GM23338 (cell line): ENCODE results near the gene MEIOSIN. TPM values are rescaled to one million over a fixed set of nuclear protein-coding genes. Genes with fewer than 3 reads are reported as not detected.

Source experiments
- ATAC-seq: fragments of 200-7000 bp; cut with Tn5 transposase; 3 replicates; pipeline ENCODE4 v1.9.1; 2020
- DNase-seq: peaks from one replicate; pipeline ENCODE4 v3.0.0-alpha.2; 2015; ENCODE audit warnings: low spot score
- H2AFZ ChIP-seq: fragments of 200-600 bp; sonication (generic); 2 replicates; pipeline ENCODE4 v1.8.0; 2016; ENCODE audit warnings: antibody characterized with exemption, mild to moderate bottlenecking, moderate library complexity
- H3F3A ChIP-seq: fragments of 200-600 bp; sonication (generic); replicated peaks from 2 replicates; pipeline ENCODE4 v1.8.0; 2017; ENCODE audit warnings: antibody characterized with exemption, mixed run types, low read depth
- H3K27ac ChIP-seq: fragments of 200-600 bp; sonication (generic); 2 replicates; pipeline ENCODE4 v1.6.1; 2016; ENCODE audit warnings: low read depth
- H3K27me3 ChIP-seq: fragments of 200-600 bp; sonication (generic); 2 replicates; pipeline ENCODE4 v1.8.0; 2016; ENCODE audit warnings: mild to moderate bottlenecking, mixed run types, moderate library complexity; ENCODE audit not compliant: insufficient read depth
- H3K36me3 ChIP-seq: fragments of 200-600 bp; sonication (generic); 2 replicates; pipeline ENCODE4 v1.8.0; 2016; ENCODE audit warnings: mild to moderate bottlenecking; ENCODE audit not compliant: insufficient read depth
- H3K4me1 ChIP-seq: fragments of 200-600 bp; sonication (generic); 2 replicates; pipeline ENCODE4 v1.8.0; 2016; ENCODE audit warnings: mild to moderate bottlenecking, moderate library complexity; ENCODE audit not compliant: insufficient read depth
- H3K4me2 ChIP-seq: fragments of 200-600 bp; sonication (generic); 2 replicates; pipeline ENCODE4 v1.7.1; 2017; ENCODE audit warnings: mixed run types
- H3K4me3 ChIP-seq: fragments of 200-600 bp; sonication (generic); 2 replicates; pipeline ENCODE4 v1.6.1; 2016; ENCODE audit warnings: mixed run types
- H3K79me2 ChIP-seq: fragments of 200-600 bp; sonication (generic); replicated peaks from 2 replicates; pipeline ENCODE4 v1.8.0; 2017; ENCODE audit warnings: mild to moderate bottlenecking; ENCODE audit not compliant: insufficient read depth
- H3K9me2 ChIP-seq: fragments of 200-600 bp; sonication (generic); 2 replicates; pipeline ENCODE4 v1.8.0; 2017; ENCODE audit not compliant: insufficient read depth
- H4K20me1 ChIP-seq: fragments of 200-600 bp; sonication (generic); replicated peaks from 2 replicates; pipeline ENCODE4 v1.8.0; 2017; ENCODE audit warnings: mild to moderate bottlenecking; ENCODE audit not compliant: insufficient read depth
- H3K27ac Mint-ChIP-seq: 2 replicates; pipeline ENCODE4 v1.8.0; 2020; ENCODE audit warnings: inconsistent platforms, mild to moderate bottlenecking, moderate library complexity, mixed read lengths
- H3K27me3 Mint-ChIP-seq: 3 replicates; pipeline ENCODE4 v1.8.0; 2022; ENCODE audit warnings: low read depth, mild to moderate bottlenecking, moderate library complexity, mixed read lengths, inconsistent platforms; ENCODE audit not compliant: insufficient read depth, poor library complexity
- H3K36me3 Mint-ChIP-seq: 3 replicates; pipeline ENCODE4 v1.8.0; 2021; ENCODE audit warnings: low read depth, mild to moderate bottlenecking, inconsistent platforms, moderate library complexity, mixed read lengths
- H3K4me1 Mint-ChIP-seq: 3 replicates; pipeline ENCODE4 v1.8.0; 2020; ENCODE audit warnings: mild to moderate bottlenecking, inconsistent platforms, mixed read lengths
- H3K4me3 Mint-ChIP-seq: 3 replicates; pipeline ENCODE4 v1.8.0; 2021; ENCODE audit warnings: moderate library complexity, mild to moderate bottlenecking, inconsistent platforms, mixed read lengths
- H3K9me3 Mint-ChIP-seq: 3 replicates; pipeline ENCODE4 v1.8.0; 2020; ENCODE audit warnings: moderate library complexity, mild to moderate bottlenecking, inconsistent platforms, mixed read lengths
- CREB1 ChIP-seq: fragments of 250-450 bp; sonication (Bioruptor Pico); IDR thresholded peaks from 2 replicates; pipeline ENCODE4 v1.5.0; 2020; ENCODE audit warnings: low read depth, mild to moderate bottlenecking, moderate library complexity
- CTCF ChIP-seq, 2 experiments: fragments of 200-600 bp in 1 of 2; sonication (generic) in 1 of 2; conservative IDR thresholded peaks; 2 replicates each; pipeline versions ENCODE4 v1.5.1 to v1.6.1; 2016 to 2017; ENCODE audit warnings: antibody characterized with exemption in 2 of 2, low read depth in 2 of 2, mild to moderate bottlenecking in 2 of 2, moderate library complexity in 1 of 2
- ETS1 ChIP-seq: IDR thresholded peaks from 2 replicates; pipeline ENCODE4 v1.6.1; 2016; ENCODE audit warnings: antibody characterized with exemption
- EZH2 ChIP-seq: fragments of 200-600 bp; sonication (generic); IDR thresholded peaks from one replicate; pipeline ENCODE4 v1.8.0; 2017; ENCODE audit warnings: antibody characterized with exemption, mild to moderate bottlenecking, low read depth; ENCODE audit not compliant: unreplicated experiment
- EZH2phosphoT487 ChIP-seq: fragments of 200-600 bp; sonication (generic); IDR thresholded peaks from one replicate; pipeline ENCODE4 v1.8.1; 2018; ENCODE audit warnings: antibody characterized with exemption; ENCODE audit not compliant: unreplicated experiment
- JUNB ChIP-seq: IDR thresholded peaks from one replicate; pipeline ENCODE4 v1.6.1; 2016; ENCODE audit warnings: antibody characterized with exemption; ENCODE audit not compliant: unreplicated experiment
- NANOG ChIP-seq: IDR thresholded peaks from 2 replicates; pipeline ENCODE4 v1.6.1; 2016; ENCODE audit warnings: antibody characterized with exemption, borderline replicate concordance
- POLR2AphosphoS5 ChIP-seq: IDR thresholded peaks from 2 replicates; pipeline ENCODE4 v1.6.1; 2016; ENCODE audit warnings: antibody characterized with exemption, low read depth
- REST ChIP-seq: IDR thresholded peaks from one replicate; pipeline ENCODE4 v1.6.1; 2018; ENCODE audit warnings: antibody characterized with exemption; ENCODE audit not compliant: unreplicated experiment
- STAT1 ChIP-seq: IDR thresholded peaks from one replicate; pipeline ENCODE4 v1.6.1; 2016; ENCODE audit warnings: antibody characterized with exemption; ENCODE audit not compliant: unreplicated experiment
- ZNF114 ChIP-seq: fragments of 250-450 bp; sonication (Bioruptor Pico); IDR thresholded peaks from 2 replicates; pipeline ENCODE4 v1.5.0; 2020; ENCODE audit warnings: mild to moderate bottlenecking, moderate library complexity
- ZNF331 ChIP-seq: fragments of 250-450 bp; sonication (Bioruptor Pico); IDR thresholded peaks from 2 replicates; pipeline ENCODE4 v1.5.0; 2020; ENCODE audit warnings: low read depth, mild to moderate bottlenecking, moderate library complexity
- ZNF462 ChIP-seq: fragments of 250-450 bp; sonication (Bioruptor Pico); IDR thresholded peaks from 2 replicates; pipeline ENCODE4 v1.5.0; 2020; ENCODE audit warnings: mild to moderate bottlenecking, moderate library complexity
- polyA plus RNA-seq: library from polyadenylated mRNA; unstranded; fragments of >200 nt; fragmentation: Nextera tagmentation; extraction: Ambion mirVana; gene quantifications from 2 replicates; pipeline ENCODE4 v1.2.1, GENCODE V29; 2016
- total RNA-seq: library from RNA; depleted of rRNA; stranded (reverse); fragments of >200 nt; shearing (Covaris generic); gene quantifications from 2 replicates; pipeline ENCODE4 v1.2.3, GENCODE V29; 2014

The MEIOSIN gene
- total and polyA plus RNA-seq, 2 experiments from 2014 or later = 0.21 to 0.28 TPM

GRCh38 chr19:45790942-45791341 is 57.7 kb downstream of the MEIOSIN start:
- Histone ChIP-seq H3K9me2 (no peaks in the 10 kb centered on the region), H3K4me3 (no peak overlapping the region), H3K4me1 (peaks cover 6% of the 10 kb centered on the region), H3K36me3 (peaks cover 6% of the 10 kb centered on the region; the same call in 1 of the 2 replicates), H3K79me2 (peaks cover 17% of the 10 kb centered on the region), H3K27ac (no peak overlapping the region), H2AFZ (no peak overlapping the region), H3F3A (peaks cover 9% of the 10 kb centered on the region; the same call in 1 of the 2 replicates), H4K20me1 (peaks cover 18% of the 10 kb centered on the region), H3K27me3 (no peaks in the 10 kb centered on the region), H3K4me2 (peak overlapping the region; percentile 99; the same call in 1 of the 2 replicates)
- ATAC-seq = no peak
- TF ChIP-seq NANOG (no peak), CTCF (conservative IDR thresholded peaks at IDR 0.05; ENCODE audit: low read depth in 2 of 2) (no peak), EZH2phosphoT487 (no peak), EZH2 (no peak), CREB1 (CRISPR knock-in tag) (no peak), ZNF331 (CRISPR knock-in tag) (no peak), ZNF462 (no peak), REST (no peak), POLR2AphosphoS5 (no peak), ETS1 (no peak), STAT1 (no peak), ZNF114 (CRISPR knock-in tag) (no peak), JUNB (no peak)
- Mint-ChIP-seq H3K27me3 (peaks cover 8% of the 10 kb centered on the region), H3K4me1 (peaks cover 20% of the 10 kb centered on the region), H3K27ac (no peak overlapping the region), H3K9me3 (no peaks in the 10 kb centered on the region; the same call in none of the 3 replicates), H3K4me3 (peak overlapping the region; percentile 96), H3K36me3 (peaks cover 45% of the 10 kb centered on the region)
- no peak for DNase-seq
